Measurements from ENCODE around the gene ADAMTSL3. TPM values are rescaled to one million over a fixed set of nuclear protein-coding genes. Genes with fewer than 3 reads are reported as not detected.

The ADAMTSL3 gene
- polyA plus RNA-seq, 1 of the 3 experiments (the other 2 are of a cell fraction): 0.02 TPM

GRCh38 chr15:83869341-83869740, 215.4 kb downstream of the ADAMTSL3 start:
- Histone ChIP-seq H3K79me2 (ENCODE audit: insufficient read depth) (no peaks in the 10 kb centered on the region), H3K4me3 (ENCODE audit: low read depth in 2 of 2, low read length in 1 of 2) (no peak overlapping the region), H2AFZ (ENCODE audit: low read depth) (no peak overlapping the region), H3K9me3 (no peaks in the 10 kb centered on the region), H3K36me3 (replicated peaks in 1 of 2; ENCODE audit: control insufficient read depth in 1 of 2, insufficient read depth in 2 of 2, low read length in 1 of 2) (no peaks in the 10 kb centered on the region), H3K9ac (no peak overlapping the region), H3K27ac (ENCODE audit: low read depth in 2 of 2, low read length in 1 of 2) (no peak overlapping the region), H3K27me3 (ENCODE audit: insufficient read depth) (no peaks in the 10 kb centered on the region; the same call in 1 of the 2 replicates), H3F3A (replicated peaks; ENCODE audit: insufficient read depth) (no peaks in the 10 kb centered on the region), H3K4me2 (no peak overlapping the region), H3K4me1 (ENCODE audit: control insufficient read depth in 1 of 2, insufficient read depth in 2 of 2, low read depth in 1 of 2, low read length in 1 of 2) (no peaks in the 10 kb centered on the region), H3K9me2 (no peaks in the 10 kb centered on the region), H4K20me1 (ENCODE audit: insufficient read depth) (no peaks in the 10 kb centered on the region)
- 7% methylated on average over 4 of the region's 4 CpGs for WGBS (ENCODE audit: low lambda C conversion rate)
- CTCF ChIA-PET: interaction anchor here (0.7 kb wide), 1 partner anchor 21 kb away, joined by 3 read pairs; no protein-coding TSS in a partner anchor
- no peak for TF ChIP-seq POLR2AphosphoS5 (IDR thresholded peaks at IDR 0.05; ENCODE audit: low read depth, low read length)
- TF ChIP-seq FOSL2 (IDR thresholded peaks at IDR 0.05; ENCODE audit: borderline replicate concordance, low read depth): no peak
- no peak for TF ChIP-seq FOXJ3 (CRISPR knock-in tag; IDR thresholded peaks at IDR 0.05)
- TF ChIP-seq RAD21 (IDR thresholded peaks at IDR 0.05; ENCODE audit: low read length): no peak
- no peak for TF ChIP-seq REST (IDR thresholded peaks at IDR 0.05; ENCODE audit: low read depth, low read length)
- no peak for TF ChIP-seq MEF2A (IDR thresholded peaks at IDR 0.05; ENCODE audit: borderline replicate concordance, low read depth)
- no peak for TF ChIP-seq CTCF (IDR thresholded peaks at IDR 0.05)
- TF ChIP-seq MXI1 (IDR thresholded peaks at IDR 0.05; ENCODE audit: low read depth, low read length): no peak
- no peak for TF ChIP-seq RFX5 (IDR thresholded peaks at IDR 0.05; ENCODE audit: low read length)
- TF ChIP-seq USF2 (IDR thresholded peaks at IDR 0.05; ENCODE audit: borderline replicate concordance, low read depth, low read length): no peak
- TF ChIP-seq PBX3 (IDR thresholded peaks at IDR 0.05): no peak
- POLR2A ChIA-PET: no interaction called here
- no peak for DNase-seq

All from SK-N-SH (cell line).